Inflammatory macrophage treated with lipopolysaccharide for 1 hour (primary cell): Measurements from ENCODE around the gene DAB1.

Source experiments
- DNase-seq, 2 donors: peaks; one replicate each; pipeline ENCODE4 v3.0.0-alpha.2; 2020 to 2022

DAB1 gene

GRCh38 chr1:57311411-57311810 is 112.4 kb downstream of the DAB1 start:
- no peak for DNase-seq

- no peak for DNase-seq
Measured at GRCh38 chr1:57311006-57311405, 112.9 kb downstream of the DAB1 start.

- DNase-seq = no peak
Measured at GRCh38 chr1:57309630-57310029, 114.2 kb downstream of the DAB1 start.

- DNase-seq = no peak
Measured at GRCh38 chr1:57307392-57308170, 116.3 kb downstream of the DAB1 start.

GRCh38 chr1:57304591-57304990 is 119.3 kb downstream of the DAB1 start:
- DNase-seq = no peak

GRCh38 chr1:57302812-57303596 is 120.9 kb downstream of the DAB1 start:
- no peak for DNase-seq

GRCh38 chr1:57300186-57300585 is 123.7 kb downstream of the DAB1 start:
- no peak for DNase-seq

GRCh38 chr1:57296726-57297250 is 127.1 kb downstream of the DAB1 start:
- DNase-seq = no peak

GRCh38 chr1:57295326-57295725 is 128.5 kb downstream of the DAB1 start:
- DNase-seq = no peak

GRCh38 chr1:57294177-57294576 is 129.7 kb downstream of the DAB1 start:
- no peak for DNase-seq

- DNase-seq = no peak
Measured at GRCh38 chr1:57293214-57293613, 130.6 kb downstream of the DAB1 start.

GRCh38 chr1:57289781-57290180 is 134.1 kb downstream of the DAB1 start:
- DNase-seq = no peak

GRCh38 chr1:57285992-57286391 is 137.9 kb downstream of the DAB1 start:
- no peak for DNase-seq

GRCh38 chr1:57282411-57282810 is 141.4 kb downstream of the DAB1 start:
- no peak for DNase-seq

GRCh38 chr1:57281324-57281723 is 142.5 kb downstream of the DAB1 start:
- DNase-seq = no peak

- DNase-seq = no peak
Measured at GRCh38 chr1:57279909-57280666, 143.8 kb downstream of the DAB1 start.

- DNase-seq = no peak
Measured at GRCh38 chr1:57278558-57278957, 145.3 kb downstream of the DAB1 start.

GRCh38 chr1:57277681-57278080 is 146.2 kb downstream of the DAB1 start:
- no peak for DNase-seq

- DNase-seq = no peak
Measured at GRCh38 chr1:57276918-57277317, 146.9 kb downstream of the DAB1 start.

GRCh38 chr1:57272601-57273000 is 151.3 kb downstream of the DAB1 start:
- no peak for DNase-seq

- DNase-seq = no peak
Measured at GRCh38 chr1:57272150-57272549, 151.7 kb downstream of the DAB1 start.

GRCh38 chr1:57270927-57271698 is 152.7 kb downstream of the DAB1 start:
- no peak for DNase-seq
